Heart left ventricle (tissue), 13 donors: Measurements from ENCODE around the gene TNFRSF18.

Source experiments
- CTCF ChIP-seq, 12 donors: fragments of 200-600 bp; sonication (generic) in 4 of 12; IDR thresholded peaks; one replicate each; pipeline versions ENCODE4 v1.5.0 to v1.8.0; 2018 to 2022; ENCODE audit warnings: antibody characterized with exemption in 12 of 12, mild to moderate bottlenecking in 5 of 12
- POLR2A ChIP-seq, 2 donors: fragments of 450-650 bp; IDR thresholded peaks; one replicate each; pipeline ENCODE4 v1.6.1; 2017; ENCODE audit warnings: antibody characterized with exemption in 2 of 2, mild to moderate bottlenecking in 2 of 2, moderate library complexity in 2 of 2
- donor health status: ischemic (EF 13 %, LVEDD 7.1; RV severe dilation, severe dysfunction).
- donor health status: DM: no; HTN: yes; CAD: no.
- donor health status: DM: no; HTN: no; CAD: no.
- donor health status: ischemic (EF 25% LVEDD 6.9; RV normal size, moderate dysfunction).
- donor health status: ischemic (EF 25% LVEDD 5.7; RV mildly dilated, moderate dysfunction).
- donor health status: ischemic (EF 35%, LVEDD 5.7; RV mildly dilated, moderate dysfunction).
- donor health status: nonischemic (EF 11% LVEDD 7.7; RV severe dilation, severe dysfunction).
- donor health status: DM: yes; HTN: yes; CAD: no.
- donor health status: PGD.
- donor health status: ischemic (EF 29% LVEDD 5.4; RV normal size, mild dysfunction).
- donor health status: nonischemic (EF 23%, LVEDD 6.1; RV moderate dilation, normal function).

GRCh38 chr1:1247341-1247913, 41.0 kb upstream of the TNFRSF18 start:
- TF ChIP-seq CTCF (IDR thresholded peaks at IDR 0.05), result no peak
- no peak for TF ChIP-seq POLR2A (IDR thresholded peaks at IDR 0.05)
